SU-DHL-6 (cell line): Measurements from ENCODE around the gene IL10.

ENCODE experiments used
- H2AFZ ChIP-seq: fragments of 200-600 bp; sonication (generic); 2 replicates; pipeline ENCODE4 v1.6.1; 2014; ENCODE audit warnings: low read depth, mild to moderate bottlenecking, moderate library complexity, mixed read lengths, antibody characterized with exemption, low read length; ENCODE audit not compliant: severe bottlenecking
- H3F3A ChIP-seq: fragments of 200-600 bp; shearing (Covaris generic); 2 replicates; pipeline ENCODE4 v1.6.0; 2016; ENCODE audit warnings: antibody characterized with exemption, mild to moderate bottlenecking; ENCODE audit not compliant: insufficient read depth
- H3K27ac ChIP-seq: fragments of 200-600 bp; sonication (generic); 2 replicates; pipeline ENCODE4 v1.5.1; 2016; ENCODE audit warnings: low read depth, mild to moderate bottlenecking, low read length, moderate library complexity, mixed read lengths
- H3K27me3 ChIP-seq: fragments of 200-600 bp; sonication (generic), shearing (Covaris generic); 2 replicates; pipeline ENCODE4 v1.6.0; 2014; ENCODE audit warnings: mild to moderate bottlenecking, low read length
- H3K36me3 ChIP-seq: fragments of 200-600 bp; sonication (generic); 2 replicates; pipeline ENCODE4 v1.6.1; 2014; ENCODE audit warnings: mild to moderate bottlenecking, low read length, mixed read lengths
- H3K4me2 ChIP-seq: fragments of 300-600, 200-600 bp; shearing (Covaris generic), sonication (generic); 2 replicates; pipeline ENCODE4 v1.6.0; 2014; ENCODE audit warnings: low read length, low read depth, mild to moderate bottlenecking; ENCODE audit not compliant: poor library complexity, severe bottlenecking
- H3K4me3 ChIP-seq: fragments of 200-600 bp; sonication (generic); 2 replicates; pipeline ENCODE4 v1.5.1; 2014; ENCODE audit warnings: antibody characterized with exemption, low read length, mild to moderate bottlenecking, mixed read lengths; ENCODE audit not compliant: insufficient read depth, poor library complexity, severe bottlenecking
- H3K79me2 ChIP-seq: fragments of 200-600 bp; sonication (generic); 2 replicates; pipeline ENCODE4 v1.6.1; 2014; ENCODE audit warnings: mild to moderate bottlenecking, low read length, moderate library complexity; ENCODE audit not compliant: insufficient read depth
- H3K9ac ChIP-seq: fragments of 200-600 bp; sonication (generic); 2 replicates; pipeline ENCODE4 v1.7.0; 2014; ENCODE audit warnings: mild to moderate bottlenecking, low read length
- H3K9me2 ChIP-seq: fragments of 200-600 bp; sonication (generic); replicated peaks from 2 replicates; pipeline ENCODE4 v1.6.1; 2014; ENCODE audit warnings: low read length; ENCODE audit not compliant: insufficient read depth
- H3K9me3 ChIP-seq: fragments of 200-600 bp; sonication (generic); 2 replicates; pipeline ENCODE4 v1.6.1; 2014; ENCODE audit warnings: low read length, mixed read lengths; ENCODE audit not compliant: insufficient read depth
- H4K20me1 ChIP-seq: fragments of 200-600 bp; sonication (generic); 2 replicates; pipeline ENCODE4 v1.6.1; 2014; ENCODE audit warnings: low read depth, mild to moderate bottlenecking, antibody characterized with exemption, low read length, moderate library complexity, mixed read lengths
- CTCF ChIP-seq: fragments of 200-600 bp; sonication (generic); IDR thresholded peaks from one replicate; pipeline ENCODE4 v1.5.1; 2017; ENCODE audit warnings: antibody characterized with exemption, mild to moderate bottlenecking, low read length, moderate library complexity; ENCODE audit not compliant: insufficient read depth, poor library complexity, severe bottlenecking
- EZH2phosphoT487 ChIP-seq: fragments of 200-600 bp; sonication (generic), shearing (Covaris generic); conservative IDR thresholded peaks from 2 replicates; pipeline ENCODE4 v1.6.1; 2018; ENCODE audit warnings: mild to moderate bottlenecking, antibody characterized with exemption, low read length, moderate library complexity, mixed read lengths

The IL10 gene

GRCh38 chr1:206772243-206772937 lies at the start of gene IL10:
IL10 (minus strand) TSS chr1:206772494; CDS start chr1:206772435, 59 bp downstream.
- Histone ChIP-seq H2AFZ (no peak within 1 kb of the TSS), H3K9me3 (no peaks in the 10 kb centered on the region), H3K27me3 (no peaks in the 10 kb centered on the region), H3K27ac (no peak within 1 kb of the TSS), H3K79me2 (no peaks in the 10 kb centered on the region), H3K4me3 (no peak within 1 kb of the TSS), H4K20me1 (no peaks in the 10 kb centered on the region), H3K4me2 (no peak within 1 kb of the TSS), H3K36me3 (no peaks in the 10 kb centered on the region), H3K9ac (no peak within 1 kb of the TSS), H3K9me2 (no peaks in the 10 kb centered on the region), H3F3A (no peaks in the 10 kb centered on the region)
- no peak for TF ChIP-seq CTCF

DNA sequence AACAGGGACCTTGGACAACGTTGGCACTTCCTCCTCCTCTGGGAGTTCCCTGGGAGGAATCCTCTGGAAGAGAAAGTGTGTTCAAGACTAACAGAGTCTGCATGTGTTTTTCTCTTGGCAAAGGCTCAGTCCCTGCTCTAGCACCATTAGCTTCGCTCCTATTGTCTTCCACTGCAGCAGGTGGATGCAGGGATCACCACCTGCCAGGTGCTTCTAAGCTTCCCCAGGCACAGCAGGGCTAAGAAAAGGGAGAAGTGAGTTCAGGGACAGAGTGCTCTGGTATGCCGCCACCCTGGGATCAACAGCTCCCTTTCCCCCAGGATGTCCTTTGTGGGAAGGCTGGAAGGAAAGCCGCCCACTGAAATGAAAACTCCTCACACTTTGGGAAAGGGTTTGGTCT lies 49.2 kb upstream of the IL10 start:
- Histone ChIP-seq H2AFZ (no peak overlapping the region), H3K27ac (no peak overlapping the region), H3K4me3 (no peak overlapping the region), H3F3A (no peaks in the 10 kb centered on the region), H3K36me3 (no peaks in the 10 kb centered on the region), H3K4me2 (no peak overlapping the region), H3K9ac (no peak overlapping the region), H4K20me1 (no peaks in the 10 kb centered on the region), H3K9me2 (no peaks in the 10 kb centered on the region), H3K9me3 (no peaks in the 10 kb centered on the region), H3K79me2 (no peaks in the 10 kb centered on the region), H3K27me3 (no peaks in the 10 kb centered on the region)
- TF ChIP-seq EZH2phosphoT487 (no peak), CTCF (no peak)

DNA sequence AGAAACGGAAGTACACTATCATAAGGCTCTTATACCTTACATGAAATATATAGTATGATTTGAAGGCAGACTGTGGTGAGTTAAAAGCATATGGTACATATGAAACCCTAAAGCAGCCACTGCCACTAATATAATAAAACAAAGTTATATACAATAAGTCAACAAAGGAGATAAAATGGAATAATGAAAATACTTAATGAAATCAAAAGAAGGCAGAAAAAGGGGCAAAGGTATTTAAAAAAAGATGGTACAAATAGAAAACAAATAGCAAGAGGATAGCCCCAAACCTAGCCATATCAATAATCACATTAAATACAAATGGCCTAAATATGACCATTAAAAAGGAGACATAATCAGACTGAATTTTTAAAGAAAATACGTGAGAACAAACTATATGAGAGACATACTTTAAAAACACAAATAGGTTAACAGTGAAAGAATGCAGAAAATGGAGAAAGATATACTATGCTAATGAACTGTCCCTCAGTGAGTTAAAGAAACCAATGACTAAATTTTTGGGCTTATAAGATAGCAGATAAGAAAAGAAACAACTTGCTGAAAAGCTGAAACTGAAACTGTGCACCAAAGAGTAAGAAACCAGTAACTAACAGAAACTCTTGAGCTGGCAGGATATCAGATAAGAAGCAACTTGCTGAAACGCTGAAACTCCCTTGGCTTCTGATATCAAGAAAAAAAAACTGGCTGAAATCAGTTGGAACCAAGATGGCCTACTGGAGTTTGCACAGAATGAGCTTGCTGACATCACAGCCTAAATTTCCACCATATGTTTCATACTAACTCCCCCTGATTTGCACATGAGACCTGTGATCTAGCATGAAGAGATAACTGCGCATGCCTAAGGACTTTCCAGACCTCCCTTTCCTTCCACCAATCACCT lies 44.3 kb upstream of the IL10 start:
- Histone ChIP-seq H3K9me3 (peaks cover 11% of the 10 kb centered on the region; the same call in 1 of the 2 replicates), H3K9me2 (no peaks in the 10 kb centered on the region), H3K4me3 (no peak overlapping the region), H3K27me3 (no peaks in the 10 kb centered on the region), H4K20me1 (no peaks in the 10 kb centered on the region), H3K79me2 (no peaks in the 10 kb centered on the region), H3K9ac (no peak overlapping the region), H3K36me3 (no peaks in the 10 kb centered on the region), H3F3A (no peaks in the 10 kb centered on the region), H3K4me2 (no peak overlapping the region), H2AFZ (no peak overlapping the region), H3K27ac (no peak overlapping the region)
- no peak for TF ChIP-seq EZH2phosphoT487
- no peak for TF ChIP-seq CTCF
